NCI-H774 (cell line): Measurements from ENCODE around the gene SETD6.

Source experiments
- DNase-seq: peaks from one replicate; lab custom pipeline; 2025; lab: John Stamatoyannopoulos, UW

SETD6 gene

GRCh38 chr16:58494981-58495520, 20.3 kb upstream of the SETD6 start:
- DNase-seq, result peak; percentile 78

DNA sequence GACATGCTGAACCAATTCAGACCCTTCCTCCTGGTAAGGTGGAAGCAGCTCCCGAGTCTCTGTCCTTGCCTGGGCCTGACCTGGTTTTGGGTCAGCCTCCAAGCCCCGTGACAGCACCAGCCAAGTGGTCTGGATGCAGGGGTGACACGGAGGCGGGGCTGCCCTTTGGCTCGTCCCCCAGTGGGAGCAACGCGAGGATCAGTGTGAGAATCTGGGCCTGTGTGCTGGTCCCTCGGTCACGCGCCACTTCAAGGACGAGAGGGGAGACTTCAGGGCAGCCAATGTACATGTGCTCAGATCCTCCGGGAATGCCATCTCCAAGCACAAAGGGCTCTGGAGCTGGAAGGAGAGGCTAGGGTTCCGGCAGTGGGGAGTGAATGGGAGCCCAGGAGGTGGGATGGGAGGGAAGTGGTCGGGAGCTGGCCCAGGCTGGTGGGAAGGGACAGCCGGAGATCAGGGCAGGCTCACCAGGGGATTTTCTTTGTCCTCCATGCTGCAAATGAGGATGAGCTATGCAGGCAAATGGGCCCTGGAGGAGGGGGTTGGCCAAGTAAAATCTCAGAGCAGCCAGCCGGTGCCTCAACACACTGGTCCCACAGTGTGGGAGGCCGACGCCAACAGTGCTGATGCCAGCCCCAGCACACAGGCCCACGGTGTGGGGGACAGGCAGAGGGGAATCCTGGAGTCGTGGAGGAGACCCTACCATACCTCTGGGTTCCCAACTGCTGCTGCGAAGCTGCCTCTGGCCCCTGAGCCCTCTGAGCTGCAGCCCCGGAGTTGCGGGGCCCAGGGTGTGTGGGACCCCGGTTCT, 19.6 kb upstream of the SETD6 start:
- no peak for DNase-seq

- DNase-seq, result no peak
Observed at GRCh38 chr16:58497468-58497867, 17.8 kb upstream of the SETD6 start.

- no peak for DNase-seq
Observed at GRCh38 chr16:58497935-58498334, 17.4 kb upstream of the SETD6 start.

DNA sequence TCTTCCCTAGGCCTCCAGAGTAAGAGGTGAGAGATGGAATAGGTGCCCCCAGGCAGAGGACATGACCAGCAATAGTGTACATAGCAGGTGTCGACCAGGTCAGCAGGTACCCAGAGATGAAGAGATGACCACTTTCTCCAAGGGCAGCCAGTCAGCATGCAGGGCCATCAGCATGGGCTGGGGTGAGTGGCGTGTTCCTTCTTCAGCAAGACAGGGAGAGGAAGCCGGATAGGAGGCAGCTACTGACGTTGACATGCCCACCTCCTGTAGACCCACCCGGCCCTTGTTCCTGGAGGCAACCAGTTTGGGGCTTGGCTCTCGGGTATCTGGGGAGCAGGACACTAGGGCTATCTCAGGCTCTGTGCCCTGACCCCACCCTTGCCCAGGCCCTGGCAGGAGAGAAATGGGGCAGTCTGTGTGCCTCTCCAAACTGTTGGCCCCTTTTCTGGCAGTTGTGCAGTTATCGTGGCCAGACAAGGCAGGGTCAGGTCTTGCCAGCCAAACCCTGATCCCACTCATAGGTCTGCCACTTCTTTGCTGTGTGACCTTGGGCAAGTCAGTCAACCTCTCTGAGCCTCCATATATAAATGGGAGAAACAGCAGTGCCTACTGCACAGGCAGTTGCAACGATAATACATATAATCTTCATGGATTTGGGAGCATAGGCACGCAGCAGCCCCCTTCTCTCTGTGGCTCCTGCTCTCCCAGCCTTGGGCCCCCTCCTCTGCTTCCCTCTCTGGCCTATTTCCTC, 16.8 kb upstream of the SETD6 start:
- no peak for DNase-seq

DNA sequence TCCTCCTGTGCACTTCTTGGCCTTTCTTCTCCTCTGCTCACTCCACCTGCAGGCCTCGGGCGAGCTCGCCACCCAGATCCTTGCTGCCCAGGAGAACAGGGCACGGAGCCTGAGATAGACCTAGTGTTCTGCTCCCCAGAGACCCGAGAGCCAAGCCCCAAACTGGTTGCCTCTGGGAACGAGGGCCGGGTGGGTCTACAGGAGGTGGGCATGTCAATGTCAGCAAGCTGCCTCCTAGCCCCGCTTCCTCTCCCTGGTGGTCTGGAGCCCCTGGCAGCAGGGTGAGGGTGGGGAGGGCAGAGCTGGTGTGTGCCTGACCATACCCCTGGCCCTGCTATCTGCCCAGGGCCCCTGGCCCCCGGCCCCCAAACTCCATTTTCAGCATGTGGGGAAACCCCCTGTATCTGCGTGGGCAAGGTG, 16.2 kb upstream of the SETD6 start:
- no peak for DNase-seq

DNA sequence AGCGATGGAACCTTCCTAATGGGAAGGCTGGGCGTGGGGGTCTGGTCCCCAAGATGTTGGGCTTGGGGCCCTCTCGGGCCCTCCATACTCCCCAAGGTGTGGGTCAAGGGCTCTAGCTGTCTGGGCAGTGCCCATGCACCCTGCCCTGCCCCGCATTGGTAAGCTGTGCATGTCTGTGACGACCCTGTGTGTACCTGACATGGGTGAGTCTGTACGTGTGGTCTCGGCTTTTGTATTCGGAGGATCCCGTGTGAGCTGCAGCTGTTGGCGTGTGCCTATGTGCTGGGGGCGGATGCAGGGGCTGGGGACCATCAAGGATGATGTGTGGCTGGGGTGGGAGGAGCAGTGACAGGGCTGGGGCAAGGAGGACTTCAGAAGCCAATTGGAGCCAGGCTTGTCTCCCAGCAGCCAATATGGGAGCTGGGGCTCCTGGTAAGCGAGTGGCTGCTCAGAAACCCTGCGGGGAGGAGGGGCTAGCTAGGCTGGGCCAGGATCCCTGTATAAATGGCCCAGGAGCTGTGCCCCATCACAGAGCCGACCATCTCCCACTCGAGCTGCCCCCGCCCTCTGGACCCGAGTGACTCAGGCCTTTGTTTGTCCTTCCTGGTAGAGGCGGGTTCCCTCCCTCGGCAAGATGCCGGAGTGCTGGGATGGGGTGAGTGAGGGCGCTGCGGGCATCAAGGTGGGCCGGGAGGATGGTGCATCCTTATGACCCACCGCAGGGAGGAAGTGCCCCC, 15.5 kb upstream of the SETD6 start, which contains the start of gene NDRG4:
Gene NDRG4, plus strand, starts transcription at position 529 of the 737 bp plus-strand sequence. Its CDS starts 106 bp downstream, at position 635.
- peak; percentile 81 for DNase-seq

- no peak for DNase-seq
Observed at GRCh38 chr16:58500430-58501241, 14.7 kb upstream of the SETD6 start.

GRCh38 chr16:58501242-58502131, 13.8 kb upstream of the SETD6 start:
- DNase-seq, result peak; percentile 34

DNA sequence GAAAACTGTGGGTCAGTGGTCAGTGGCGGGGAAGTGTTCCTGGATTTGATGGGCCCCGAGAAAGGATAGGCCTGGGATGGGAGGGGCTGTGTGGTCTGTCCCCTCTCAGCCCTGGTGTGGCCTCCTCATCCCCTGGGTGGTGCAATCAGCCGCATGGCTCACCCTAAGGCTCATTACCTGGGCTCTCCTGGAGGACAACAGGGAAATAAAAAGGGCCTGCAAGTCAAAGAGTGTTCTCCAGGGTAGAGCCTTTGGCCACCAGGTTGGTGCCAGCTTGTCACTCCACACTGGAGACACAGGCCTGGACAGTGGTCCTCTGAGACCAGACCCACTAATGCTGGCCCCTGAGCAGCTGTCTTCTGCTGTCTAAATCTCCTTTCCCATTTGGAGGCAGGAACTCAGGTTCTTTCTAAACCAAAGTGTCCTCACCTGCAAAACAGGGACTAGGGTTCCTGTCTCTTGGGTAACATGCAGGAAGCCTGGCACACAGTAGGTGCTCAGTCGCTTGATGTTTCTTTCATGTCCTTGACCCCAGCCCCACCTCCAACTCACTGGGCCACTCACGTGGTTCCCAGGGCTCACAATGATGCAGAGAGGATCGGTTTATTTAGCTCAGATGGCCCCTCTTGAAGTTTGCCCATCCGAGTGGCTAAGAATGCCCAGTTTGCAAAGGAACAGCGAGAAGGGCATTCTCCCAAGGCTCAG, 12.9 kb upstream of the SETD6 start:
- DNase-seq, result no peak

GRCh38 chr16:58503166-58503862, 12.0 kb upstream of the SETD6 start:
- no peak for DNase-seq

DNA sequence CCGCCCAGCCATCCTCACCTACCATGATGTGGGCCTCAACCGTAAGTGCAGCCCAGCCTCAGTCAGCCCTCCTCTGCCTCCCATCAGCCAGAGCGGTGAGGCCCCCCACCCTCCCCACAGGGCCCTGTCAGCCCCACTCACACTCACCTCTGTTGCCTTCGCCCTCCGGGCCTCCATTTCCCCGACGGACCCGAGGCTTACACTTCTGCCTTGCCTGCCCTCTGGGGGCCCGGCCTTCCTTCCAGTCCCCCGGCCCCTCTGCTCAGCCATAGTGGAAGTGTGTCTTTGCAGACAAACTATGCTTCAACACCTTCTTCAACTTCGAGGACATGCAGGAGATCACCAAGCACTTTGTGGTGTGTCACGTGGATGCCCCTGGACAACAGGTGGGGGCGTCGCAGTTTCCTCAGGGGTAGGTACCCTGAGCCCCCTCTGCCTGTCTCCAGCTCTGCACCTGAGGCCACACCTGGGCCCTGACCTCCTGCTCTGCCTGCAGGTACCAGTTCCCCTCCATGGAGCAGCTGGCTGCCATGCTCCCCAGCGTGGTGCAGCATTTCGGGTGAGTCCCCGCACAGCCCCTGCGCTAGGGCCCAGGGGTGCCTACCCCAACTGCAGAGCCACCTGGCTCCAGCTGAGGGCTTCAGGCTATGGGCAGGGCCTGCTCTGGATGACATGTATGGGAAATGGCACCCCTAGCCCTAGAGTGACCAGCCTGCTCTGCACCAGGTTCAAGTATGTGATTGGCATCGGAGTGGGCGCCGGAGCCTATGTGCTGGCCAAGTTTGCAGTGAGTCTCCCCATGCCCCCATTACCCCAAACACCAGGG, 11.2 kb upstream of the SETD6 start:
- no peak for DNase-seq

GRCh38 chr16:58506241-58507194, 8.8 kb upstream of the SETD6 start:
- no peak for DNase-seq

DNA sequence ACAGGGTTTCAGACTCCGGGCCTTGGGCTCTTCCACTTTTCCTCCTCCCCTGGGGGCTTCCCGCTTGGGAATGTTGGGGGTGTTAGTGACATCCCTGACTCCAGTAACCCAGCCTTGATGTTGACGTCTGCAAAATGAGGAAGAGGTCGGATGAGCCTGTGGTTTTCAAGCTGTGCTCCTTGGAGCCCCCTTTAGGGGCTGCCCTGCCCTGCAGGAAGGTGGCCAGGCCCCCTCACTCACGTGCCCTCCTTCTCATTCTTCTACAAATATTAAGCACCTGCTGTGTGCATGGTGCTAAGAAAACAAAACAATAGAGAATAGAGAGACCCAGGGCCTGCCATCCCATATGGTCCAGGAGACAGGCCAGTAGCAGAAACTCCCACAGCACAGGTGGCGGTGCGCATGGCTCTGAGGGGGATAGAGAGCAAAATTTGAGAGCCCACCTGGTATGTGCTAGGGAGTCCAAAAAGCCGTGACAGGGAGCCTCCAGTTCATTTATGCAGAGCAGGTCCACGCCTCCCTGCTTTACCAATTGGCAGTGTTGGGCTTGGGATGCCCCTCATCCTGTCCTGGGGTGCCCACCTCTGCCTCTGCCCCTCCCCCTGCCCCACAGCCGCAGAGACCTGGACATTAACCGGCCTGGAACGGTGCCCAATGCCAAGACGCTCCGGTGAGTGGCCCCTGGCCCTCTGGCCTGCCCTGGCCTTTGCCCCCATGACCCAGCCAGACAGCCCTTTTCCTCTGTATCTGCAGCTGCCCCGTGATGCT, 7.9 kb upstream of the SETD6 start:
- DNase-seq, result no peak

- no peak for DNase-seq
Observed at GRCh38 chr16:58507963-58508670, 7.2 kb upstream of the SETD6 start.
